Upper lobe of left lung (tissue), 4 donors: ENCODE data around the gene VPS33A.

Experiments
- EP300 ChIP-seq, 4 donors: sonication (generic); formaldehyde crosslinking; IDR thresholded peaks; one replicate each; pipeline ENCODE4 v1.5.1; 2017; ENCODE audit warnings: antibody characterized with exemption in 4 of 4, control low read depth in 2 of 4
- POLR2A ChIP-seq, 4 donors: fragments of 450-650 bp; IDR thresholded peaks; one replicate each; pipeline ENCODE4 v1.5.1; 2016 to 2017; ENCODE audit warnings: antibody characterized with exemption in 4 of 4, mild to moderate bottlenecking in 2 of 4
- TF ChIP-seq, protein P1 (sequence below), 6 experiments: fragments of 450-650 bp in 4 of 6; fragments of 200-600 bp in 2 of 6; sonication (generic) in 2 of 6; IDR thresholded peaks; one replicate each; pipeline ENCODE4 v1.5.1; 2016 to 2019; ENCODE audit warnings: antibody characterized with exemption in 6 of 6

DNA sequence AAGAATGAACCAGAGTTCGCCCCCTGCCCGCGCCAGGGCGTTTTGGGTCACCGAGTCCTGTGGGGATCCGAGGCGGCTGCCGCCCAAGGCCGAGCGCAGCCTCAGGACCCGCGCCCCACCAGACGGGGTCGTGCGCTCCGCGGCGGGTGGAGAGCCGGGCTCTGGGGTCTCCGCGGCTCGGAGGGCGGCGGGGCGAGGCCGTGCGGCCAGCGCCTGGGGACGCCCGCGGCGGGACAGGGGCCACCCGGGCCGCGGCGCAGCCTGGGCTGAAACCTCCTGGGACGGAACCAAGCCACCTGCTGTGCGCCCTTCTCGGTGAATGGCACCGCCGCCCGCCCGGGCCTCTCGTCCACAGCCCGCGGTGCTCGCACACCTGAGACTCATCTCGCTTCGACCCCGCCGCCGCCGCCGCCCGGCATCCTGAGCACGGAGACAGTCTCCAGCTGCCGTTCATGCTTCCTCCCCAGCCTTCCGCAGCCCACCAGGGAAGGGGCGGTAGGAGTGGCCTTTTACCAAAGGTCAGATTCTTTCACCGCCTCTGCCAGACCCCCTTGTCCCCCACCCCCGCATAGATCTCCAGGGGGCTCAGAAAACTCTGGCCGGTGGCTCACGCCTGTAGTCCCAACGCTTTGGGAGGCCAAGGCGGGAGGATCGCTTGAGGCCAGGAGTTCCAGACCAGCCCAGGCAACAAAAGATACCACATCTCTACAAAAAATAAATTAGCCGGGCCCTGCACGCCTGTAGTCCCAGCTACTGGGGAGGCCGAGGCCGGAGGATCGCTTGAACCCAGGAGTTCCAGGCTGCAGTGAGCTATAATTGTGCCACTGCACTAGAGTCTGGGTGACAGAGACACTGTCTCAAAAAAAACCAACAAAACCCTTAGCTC is 61.9 kb downstream of the VPS33A start:
- TF ChIP-seq POLR2A (IDR thresholded peaks at IDR 0.05) (no peak), EP300 (IDR thresholded peaks at IDR 0.05) (no peak)
- TF ChIP-seq, protein P1, sequence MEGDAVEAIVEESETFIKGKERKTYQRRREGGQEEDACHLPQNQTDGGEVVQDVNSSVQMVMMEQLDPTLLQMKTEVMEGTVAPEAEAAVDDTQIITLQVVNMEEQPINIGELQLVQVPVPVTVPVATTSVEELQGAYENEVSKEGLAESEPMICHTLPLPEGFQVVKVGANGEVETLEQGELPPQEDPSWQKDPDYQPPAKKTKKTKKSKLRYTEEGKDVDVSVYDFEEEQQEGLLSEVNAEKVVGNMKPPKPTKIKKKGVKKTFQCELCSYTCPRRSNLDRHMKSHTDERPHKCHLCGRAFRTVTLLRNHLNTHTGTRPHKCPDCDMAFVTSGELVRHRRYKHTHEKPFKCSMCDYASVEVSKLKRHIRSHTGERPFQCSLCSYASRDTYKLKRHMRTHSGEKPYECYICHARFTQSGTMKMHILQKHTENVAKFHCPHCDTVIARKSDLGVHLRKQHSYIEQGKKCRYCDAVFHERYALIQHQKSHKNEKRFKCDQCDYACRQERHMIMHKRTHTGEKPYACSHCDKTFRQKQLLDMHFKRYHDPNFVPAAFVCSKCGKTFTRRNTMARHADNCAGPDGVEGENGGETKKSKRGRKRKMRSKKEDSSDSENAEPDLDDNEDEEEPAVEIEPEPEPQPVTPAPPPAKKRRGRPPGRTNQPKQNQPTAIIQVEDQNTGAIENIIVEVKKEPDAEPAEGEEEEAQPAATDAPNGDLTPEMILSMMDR (IDR thresholded peaks at IDR 0.05), result no peak
